K562 (cell line): ENCODE data around the gene DNAH5. TPM values are rescaled to one million over a fixed set of nuclear protein-coding genes. Genes with fewer than 3 reads are reported as not detected.

Experiments used
- ATAC-seq: fragments of 200-7000 bp; cut with Tn5 transposase; 3 replicates; pipeline ENCODE4 v1.9.1; 2020; ENCODE audit warnings: moderate library complexity
- BruUV-seq: library from RNA; stranded (reverse); fragments of 400-500 nt; replicated peaks from 2 replicates; lab custom pipeline; 2021; lab: Mats Ljungman, UMichigan
- CTCF ChIA-PET: fragments of 300-600 bp; formaldehyde crosslinking; extraction: SDS; loops from one replicate; lab custom pipeline; 2021; ENCODE audit warnings: low intra/inter-chr PET ratio; lab: Yijun Ruan, JAX
- POLR2A ChIA-PET: fragments of 300-600, 350-650 bp; sonication (Branson Sonifier 250); formaldehyde crosslinking; extraction: SDS; loops from one replicate; lab custom pipeline; 2021; ENCODE audit warnings: antibody characterized with exemption, inconsistent platforms; lab: Yijun Ruan, JAX
- DNase-seq, 4 experiments: peaks; one replicate each; pipeline versions ENCODE4 v3.0.0 to v3.0.0-alpha.2; 2011 to 2018; ENCODE audit warnings: low spot score in 3 of 4, mixed read lengths in 3 of 4; ENCODE audit errors: extremely low read depth in 1 of 4
- FAIRE-seq: peaks from 2 replicates; lab custom pipeline; 2011; peaks lifted over from hg19 to GRCh38; lab: Jason Lieb, UNC
- H2AFZ ChIP-seq: 2 replicates; pipeline ENCODE4 v1.6.0; 2011; ENCODE audit warnings: low read depth, low read length, control low read depth, inconsistent platforms
- H3K27ac ChIP-seq: fragments of 200-600 bp; 3 replicates; pipeline ENCODE4 v1.8.0; 2011; ENCODE audit warnings: low read depth, mild to moderate bottlenecking, control low read depth, inconsistent platforms, low read length, moderate library complexity, mixed read lengths; ENCODE audit errors: extremely low read depth
- H3K27me3 ChIP-seq, 2 experiments: fragments of 300-600 bp in 1 of 2; 2 replicates in 1 of 2; 3 replicates in 1 of 2; pipeline versions ENCODE4 v1.6.0 to v1.8.0; 2011; ENCODE audit warnings: inconsistent platforms in 2 of 2, low read length in 2 of 2, mild to moderate bottlenecking in 1 of 2, mixed read lengths in 1 of 2, moderate library complexity in 1 of 2; ENCODE audit not compliant: control insufficient read depth in 2 of 2, insufficient read depth in 2 of 2
- H3K36me3 ChIP-seq: fragments of 300-600 bp; 3 replicates; pipeline ENCODE4 v1.8.0; 2011; ENCODE audit warnings: mild to moderate bottlenecking, low read length, inconsistent platforms; ENCODE audit not compliant: control insufficient read depth, insufficient read depth
- H3K4me1 ChIP-seq, 2 experiments: fragments of 200-600 bp in 1 of 2; replicated peaks in 1 of 2; 2 replicates in 1 of 2; 3 replicates in 1 of 2; pipeline versions ENCODE4 v1.5.1 to v1.8.0; 2011; ENCODE audit warnings: inconsistent platforms in 2 of 2, low read length in 2 of 2, mild to moderate bottlenecking in 1 of 2, mixed read lengths in 1 of 2, moderate library complexity in 1 of 2; ENCODE audit not compliant: control insufficient read depth in 2 of 2, insufficient read depth in 2 of 2
- H3K4me2 ChIP-seq: 2 replicates; pipeline ENCODE4 v1.6.1; 2011; ENCODE audit warnings: low read length, control low read depth, inconsistent platforms, mixed read lengths; ENCODE audit not compliant: insufficient read depth
- H3K4me3 ChIP-seq: fragments of 200-600 bp; sonication (generic), shearing (Covaris generic); 2 replicates; pipeline ENCODE4 v1.5.1; 2016; ENCODE audit warnings: control low read depth, inconsistent platforms
- H3K79me2 ChIP-seq: fragments of 200-600 bp; 3 replicates; pipeline ENCODE4 v1.8.0; 2011; ENCODE audit warnings: low read length, inconsistent platforms; ENCODE audit not compliant: control insufficient read depth, insufficient read depth
- H3K9ac ChIP-seq, 2 experiments: 2 replicates each; pipeline versions ENCODE4 v1.6.0 to v1.6.1; 2011; ENCODE audit warnings: low read depth in 2 of 2, low read length in 2 of 2, control low read depth in 1 of 2, inconsistent platforms in 1 of 2, mild to moderate bottlenecking in 1 of 2, mixed read lengths in 1 of 2; ENCODE audit not compliant: insufficient read depth in 1 of 2
- H3K9me1 ChIP-seq: one replicate; pipeline ENCODE4 v1.6.0; 2011; ENCODE audit warnings: inconsistent platforms, mild to moderate bottlenecking, low read length, moderate library complexity; ENCODE audit not compliant: control insufficient read depth, insufficient read depth
- H3K9me3 ChIP-seq: replicated peaks from 2 replicates; pipeline ENCODE4 v1.5.1; 2011; ENCODE audit warnings: low read depth, low read length, inconsistent platforms; ENCODE audit not compliant: control insufficient read depth, insufficient read depth
- H4K20me1 ChIP-seq: replicated peaks from 2 replicates; pipeline ENCODE4 v1.6.1; 2011; ENCODE audit warnings: low read length, inconsistent platforms, mixed read lengths; ENCODE audit not compliant: control insufficient read depth, insufficient read depth
- DIDO1 ChIP-seq: fragments of 450-650 bp; IDR thresholded peaks from 2 replicates; pipeline ENCODE4 v1.6.1; 2016; ENCODE audit warnings: low read depth, missing biosample characterization, missing genetic modification characterization
- MCM2 ChIP-seq: fragments of 450-650 bp; IDR thresholded peaks from 2 replicates; pipeline ENCODE4 v1.6.1; 2017; ENCODE audit warnings: low read depth, mild to moderate bottlenecking
- MYC ChIP-seq, 2 experiments: fragments of 250-450 bp in 1 of 2; sonication (Bioruptor Pico) in 1 of 2; IDR thresholded peaks; 2 replicates each; pipeline versions ENCODE4 v1.5.1 to v1.6.1; 2012 to 2021; ENCODE audit warnings: low read depth in 2 of 2, borderline replicate concordance in 1 of 2, improper control_type of control experiment in 1 of 2, low read length in 1 of 2, mild to moderate bottlenecking in 1 of 2, moderate library complexity in 1 of 2
- THAP7 ChIP-seq: fragments of 250-450 bp; sonication (Bioruptor Pico); IDR thresholded peaks from 2 replicates; pipeline ENCODE4 v1.5.0; 2021
- ZNF57 ChIP-seq: fragments of 450-650 bp; formaldehyde crosslinking; IDR thresholded peaks from 2 replicates; pipeline ENCODE4 v1.4.0; 2020; ENCODE audit warnings: mild to moderate bottlenecking, moderate library complexity
- ZNF830 ChIP-seq: fragments of 250-450 bp; sonication (Bioruptor Pico); IDR thresholded peaks from 2 replicates; pipeline ENCODE4 v1.5.0; 2021; ENCODE audit warnings: mild to moderate bottlenecking
- WGBS: fragments of 100-300 bp; shearing (Covaris generic); methylation state at CpG from one replicate; pipeline ENCODE4 v1.1.6; 2016; ENCODE audit warnings: low coverage, mixed read lengths; ENCODE audit not compliant: insufficient coverage; ENCODE audit errors: missing lambda C conversion rate; 5-methylcytosine and 5-hydroxymethylcytosine counted together
- in situ Hi-C: fragments of 300-500 bp; cut with MboI; formaldehyde crosslinking; loops from 4 replicates; pipeline ENCODE4 v1.15.0; 2018; ENCODE audit warnings: inconsistent platforms, mixed read lengths
- intact Hi-C: fragments of 100-400 bp; cut with micrococcal nuclease; formaldehyde crosslinking; loops from 2 replicates; pipeline ENCODE4 v1.14.2; 2022
- polyA plus RNA-seq, 8 experiments: library from polyadenylated mRNA; depleted of rRNA in 4 of 8; stranded (reverse) in 5 of 8; unstranded in 3 of 8; fragments of >200 nt; fragmentation: Nextera tagmentation in 2 of 8; fragmentation: Illumina TruSeq in 1 of 8; extraction: Ambion mirVana in 2 of 8; extraction: Trizol in 1 of 8; gene quantifications; 2 replicates each; pipeline versions ENCODE4 v1.2.1 to v1.2.3, GENCODE V29; 2011 to 2014; ENCODE audit warnings: inconsistent platforms in 1 of 8, missing spikeins in 1 of 8
- total RNA-seq, 7 experiments: library from RNA; depleted of rRNA in 6 of 7; stranded (reverse); fragments of >200 nt in 6 of 7; fragmentation: Illumina TruSeq in 2 of 7; extraction: Trizol in 2 of 7; gene quantifications; 2 replicates each; pipeline versions ENCODE4 v1.2.1 to v1.2.3, GENCODE V29; 2011 to 2021; ENCODE audit warnings: low replicate concordance in 1 of 7

Gene DNAH5
- total and polyA plus RNA-seq, 9 of the 15 experiments (the other 6 are each of a cell fraction or from before 2014, with no cell fraction given) = 0.03 TPM; not detected in 8

- CTCF ChIA-PET = no interaction called here
- Histone ChIP-seq H2AFZ (no peak overlapping the region), H3K36me3 (no peaks in the 10 kb centered on the region), H3K27me3 (no peaks in the 10 kb centered on the region; a peak in 1 of 5 replicates), H4K20me1 (no peaks in the 10 kb centered on the region), H3K9me1 (no peaks in the 10 kb centered on the region), H3K9ac (no peak overlapping the region), H3K79me2 (no peaks in the 10 kb centered on the region), H3K4me3 (no peak overlapping the region), H3K4me1 (no peaks in the 10 kb centered on the region), H3K27ac (no peak overlapping the region), H3K9me3 (no peaks in the 10 kb centered on the region; the same call in none of the 2 replicates), H3K4me2 (no peak overlapping the region)
- WGBS = 6% methylated on average over 3 of the region's 3 CpGs
- in situ Hi-C loops = no loop called here
- intact Hi-C loops = no loop called here
- TF ChIP-seq THAP7 (CRISPR knock-in tag) (no peak), MCM2 (no peak), MYC (IDR thresholded peaks at IDR 0.05; ENCODE audit: low read depth, low read length) (no peak), MYC (CRISPR knock-in tag; IDR thresholded peaks at IDR 0.05; ENCODE audit: borderline replicate concordance, low read depth) (no peak), DIDO1 (tag) (no peak), ZNF57 (CRISPR knock-in tag) (no peak), ZNF830 (CRISPR knock-in tag) (no peak)
- FAIRE-seq = no peak
- POLR2A ChIA-PET = no interaction called here
- no peak for DNase-seq
- no TSS peak for BruUV-seq
- ATAC-seq = no peak
Observed at GRCh38 chr5:13659391-13659790, 285.1 kb downstream of the DNAH5 start.
